ENCODE results near the gene PIP4K2A.

DNA sequence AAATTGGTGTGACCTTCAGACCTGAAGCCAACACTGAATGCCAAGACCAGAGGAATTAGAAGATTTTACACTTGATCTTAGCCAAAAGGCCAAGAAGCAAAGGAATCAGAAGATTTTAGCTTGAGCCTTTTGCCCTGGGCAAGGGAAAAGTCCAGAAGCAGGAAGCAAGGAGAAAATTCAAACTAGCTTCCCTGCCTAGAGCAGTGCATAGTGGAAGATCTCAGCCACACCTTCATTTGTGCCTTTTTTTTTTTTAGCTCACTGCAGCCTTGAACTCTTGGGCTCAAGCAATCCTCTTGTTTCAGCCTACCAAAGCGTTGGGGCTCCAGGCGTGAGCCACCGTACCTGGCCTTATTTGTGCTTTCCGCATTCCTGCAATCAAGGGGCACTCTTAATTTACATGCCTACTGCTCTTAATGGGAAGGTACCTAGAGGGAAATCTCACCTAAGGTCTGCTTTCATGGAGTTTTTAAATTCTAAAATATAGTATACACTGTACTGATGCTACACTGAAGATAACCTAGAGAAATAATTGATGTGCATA, 8.3 kb upstream of the PIP4K2A start:
- TF ChIP-seq POLR2AphosphoS5 (IDR thresholded peaks at IDR 0.05) (no peak), POLR2A (IDR thresholded peaks at IDR 0.05) (no peak)
- TF ChIP-seq, protein P1, sequence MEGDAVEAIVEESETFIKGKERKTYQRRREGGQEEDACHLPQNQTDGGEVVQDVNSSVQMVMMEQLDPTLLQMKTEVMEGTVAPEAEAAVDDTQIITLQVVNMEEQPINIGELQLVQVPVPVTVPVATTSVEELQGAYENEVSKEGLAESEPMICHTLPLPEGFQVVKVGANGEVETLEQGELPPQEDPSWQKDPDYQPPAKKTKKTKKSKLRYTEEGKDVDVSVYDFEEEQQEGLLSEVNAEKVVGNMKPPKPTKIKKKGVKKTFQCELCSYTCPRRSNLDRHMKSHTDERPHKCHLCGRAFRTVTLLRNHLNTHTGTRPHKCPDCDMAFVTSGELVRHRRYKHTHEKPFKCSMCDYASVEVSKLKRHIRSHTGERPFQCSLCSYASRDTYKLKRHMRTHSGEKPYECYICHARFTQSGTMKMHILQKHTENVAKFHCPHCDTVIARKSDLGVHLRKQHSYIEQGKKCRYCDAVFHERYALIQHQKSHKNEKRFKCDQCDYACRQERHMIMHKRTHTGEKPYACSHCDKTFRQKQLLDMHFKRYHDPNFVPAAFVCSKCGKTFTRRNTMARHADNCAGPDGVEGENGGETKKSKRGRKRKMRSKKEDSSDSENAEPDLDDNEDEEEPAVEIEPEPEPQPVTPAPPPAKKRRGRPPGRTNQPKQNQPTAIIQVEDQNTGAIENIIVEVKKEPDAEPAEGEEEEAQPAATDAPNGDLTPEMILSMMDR (IDR thresholded peaks at IDR 0.05): no peak
